Measurements from ENCODE around the gene VKORC1.

DNA sequence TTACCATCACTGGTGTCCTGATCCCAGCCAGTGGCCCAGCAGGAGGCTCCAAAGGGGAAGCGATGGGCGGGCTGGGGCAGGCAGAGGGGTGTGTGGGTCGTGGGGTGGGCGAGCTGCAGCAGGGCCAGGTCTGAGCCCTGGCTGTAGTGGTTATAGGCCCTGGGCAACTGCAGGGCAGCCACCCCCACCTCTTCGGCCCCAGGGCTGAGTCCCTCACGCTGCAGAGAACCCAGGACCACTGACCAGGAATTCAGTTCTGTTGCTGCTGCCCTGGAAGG, 8.0 kb downstream of the VKORC1 start:
- TF ChIP-seq, protein P1, sequence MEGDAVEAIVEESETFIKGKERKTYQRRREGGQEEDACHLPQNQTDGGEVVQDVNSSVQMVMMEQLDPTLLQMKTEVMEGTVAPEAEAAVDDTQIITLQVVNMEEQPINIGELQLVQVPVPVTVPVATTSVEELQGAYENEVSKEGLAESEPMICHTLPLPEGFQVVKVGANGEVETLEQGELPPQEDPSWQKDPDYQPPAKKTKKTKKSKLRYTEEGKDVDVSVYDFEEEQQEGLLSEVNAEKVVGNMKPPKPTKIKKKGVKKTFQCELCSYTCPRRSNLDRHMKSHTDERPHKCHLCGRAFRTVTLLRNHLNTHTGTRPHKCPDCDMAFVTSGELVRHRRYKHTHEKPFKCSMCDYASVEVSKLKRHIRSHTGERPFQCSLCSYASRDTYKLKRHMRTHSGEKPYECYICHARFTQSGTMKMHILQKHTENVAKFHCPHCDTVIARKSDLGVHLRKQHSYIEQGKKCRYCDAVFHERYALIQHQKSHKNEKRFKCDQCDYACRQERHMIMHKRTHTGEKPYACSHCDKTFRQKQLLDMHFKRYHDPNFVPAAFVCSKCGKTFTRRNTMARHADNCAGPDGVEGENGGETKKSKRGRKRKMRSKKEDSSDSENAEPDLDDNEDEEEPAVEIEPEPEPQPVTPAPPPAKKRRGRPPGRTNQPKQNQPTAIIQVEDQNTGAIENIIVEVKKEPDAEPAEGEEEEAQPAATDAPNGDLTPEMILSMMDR (IDR thresholded peaks at IDR 0.05), result no peak
- no peak for TF ChIP-seq POLR2A (IDR thresholded peaks at IDR 0.05)
- TF ChIP-seq POLR2AphosphoS5 (IDR thresholded peaks at IDR 0.05), result no peak
- no peak for TF ChIP-seq EP300 (IDR thresholded peaks at IDR 0.05)
